Uterus (tissue), 4 donors: ENCODE measurements around the gene NCAM1. TPM values are rescaled to one million over a fixed set of nuclear protein-coding genes. Genes with fewer than 3 reads are reported as not detected.

Experiments
- DNase-seq, 2 donors: peaks; one replicate each; pipeline ENCODE4 v3.0.0-alpha.2; 2019 to 2020
- H3K27ac ChIP-seq, 2 donors: fragments of 200-600 bp; sonication (generic); 1 replicate in 1 of 2; 2 replicates in 1 of 2; pipeline ENCODE4 v1.5.1; 2016 to 2018
- H3K27me3 ChIP-seq, 2 donors: fragments of 200-600 bp; sonication (generic); one replicate each; pipeline ENCODE4 v1.5.1; 2018 to 2019; ENCODE audit warnings: control low read depth in 1 of 2
- H3K36me3 ChIP-seq, 2 donors: fragments of 200-600 bp; sonication (generic); one replicate each; pipeline ENCODE4 v1.5.1; 2019; ENCODE audit warnings: control low read depth in 1 of 2
- H3K4me1 ChIP-seq, 2 donors: fragments of 200-600 bp; sonication (generic); one replicate each; pipeline ENCODE4 v1.5.1; 2018 to 2019; ENCODE audit warnings: control low read depth in 1 of 2
- H3K4me3 ChIP-seq, 2 donors: fragments of 200-600 bp; sonication (generic); 1 replicate in 1 of 2; 2 replicates in 1 of 2; pipeline ENCODE4 v1.5.1; 2018 to 2019; ENCODE audit warnings: mild to moderate bottlenecking in 1 of 2
- H3K9me3 ChIP-seq, 2 donors: fragments of 200-600 bp; sonication (generic); one replicate each; pipeline ENCODE4 v1.5.1; 2019; ENCODE audit warnings: control low read depth in 1 of 2
- POLR2A ChIP-seq, 2 donors: fragments of 450-650 bp; IDR thresholded peaks; one replicate each; pipeline ENCODE4 v1.6.1; 2016; ENCODE audit warnings: antibody characterized with exemption in 2 of 2, mild to moderate bottlenecking in 1 of 2, moderate library complexity in 1 of 2
- intact Hi-C: fragments of 100-400 bp; cut with DNase I; formaldehyde crosslinking; loops from one replicate; pipeline ENCODE4 v1.15.1; 2023; ENCODE audit warnings: low total_unique reads
- total RNA-seq, 4 donors: library from RNA; depleted of rRNA in 3 of 4; stranded (reverse); fragments of >200 nt in 3 of 4; gene quantifications; one replicate each; pipeline versions ENCODE4 v1.1.0 to v1.2.4, GENCODE V29; 2014 to 2023
- TF ChIP-seq, protein P1 (sequence below), 4 experiments: fragments of 200-600 bp in 2 of 4; fragments of 450-650 bp in 2 of 4; sonication (generic) in 2 of 4; IDR thresholded peaks; one replicate each; pipeline ENCODE4 v1.5.1; 2016 to 2019; ENCODE audit warnings: antibody characterized with exemption in 4 of 4, mild to moderate bottlenecking in 2 of 4, moderate library complexity in 1 of 4
- donor health status: DM: yes; HTN: yes; CAD: no.

NCAM1 gene
- total RNA-seq, 4 donors from 2014 or later: 54.4 to 210 (median 171) TPM

DNA sequence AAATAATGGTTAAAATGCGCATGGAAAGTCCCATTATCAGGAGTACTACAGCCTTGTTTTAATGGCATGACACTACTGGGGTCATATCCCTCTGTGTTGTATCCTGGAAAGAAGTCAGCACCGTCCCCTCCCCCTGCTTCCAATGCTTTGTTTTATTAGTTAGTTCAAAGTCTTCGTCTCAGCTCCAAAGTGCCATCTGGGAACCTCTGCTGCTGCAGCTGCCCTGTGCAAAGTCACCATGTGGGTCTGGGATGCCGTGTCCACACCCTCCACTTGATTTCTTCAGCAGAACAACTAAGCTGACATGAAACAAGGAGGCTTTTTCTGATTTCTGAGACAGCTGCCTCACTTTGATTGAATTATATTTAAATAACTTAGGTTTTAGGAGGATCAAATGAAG is 29.5 kb upstream of the NCAM1 start:
- Histone ChIP-seq H3K9me3 (no peaks in the 10 kb centered on the region), H3K27ac (no peak overlapping the region), H3K27me3 (no peaks in the 10 kb centered on the region), H3K4me1 (no peaks in the 10 kb centered on the region), H3K36me3 (no peaks in the 10 kb centered on the region), H3K4me3 (no peak overlapping the region)
- DNase-seq: no peak
- intact Hi-C loops: no loop called here
- no peak for TF ChIP-seq POLR2A (IDR thresholded peaks at IDR 0.05)
- TF ChIP-seq, protein P1, sequence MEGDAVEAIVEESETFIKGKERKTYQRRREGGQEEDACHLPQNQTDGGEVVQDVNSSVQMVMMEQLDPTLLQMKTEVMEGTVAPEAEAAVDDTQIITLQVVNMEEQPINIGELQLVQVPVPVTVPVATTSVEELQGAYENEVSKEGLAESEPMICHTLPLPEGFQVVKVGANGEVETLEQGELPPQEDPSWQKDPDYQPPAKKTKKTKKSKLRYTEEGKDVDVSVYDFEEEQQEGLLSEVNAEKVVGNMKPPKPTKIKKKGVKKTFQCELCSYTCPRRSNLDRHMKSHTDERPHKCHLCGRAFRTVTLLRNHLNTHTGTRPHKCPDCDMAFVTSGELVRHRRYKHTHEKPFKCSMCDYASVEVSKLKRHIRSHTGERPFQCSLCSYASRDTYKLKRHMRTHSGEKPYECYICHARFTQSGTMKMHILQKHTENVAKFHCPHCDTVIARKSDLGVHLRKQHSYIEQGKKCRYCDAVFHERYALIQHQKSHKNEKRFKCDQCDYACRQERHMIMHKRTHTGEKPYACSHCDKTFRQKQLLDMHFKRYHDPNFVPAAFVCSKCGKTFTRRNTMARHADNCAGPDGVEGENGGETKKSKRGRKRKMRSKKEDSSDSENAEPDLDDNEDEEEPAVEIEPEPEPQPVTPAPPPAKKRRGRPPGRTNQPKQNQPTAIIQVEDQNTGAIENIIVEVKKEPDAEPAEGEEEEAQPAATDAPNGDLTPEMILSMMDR (IDR thresholded peaks at IDR 0.05): no peak

DNA sequence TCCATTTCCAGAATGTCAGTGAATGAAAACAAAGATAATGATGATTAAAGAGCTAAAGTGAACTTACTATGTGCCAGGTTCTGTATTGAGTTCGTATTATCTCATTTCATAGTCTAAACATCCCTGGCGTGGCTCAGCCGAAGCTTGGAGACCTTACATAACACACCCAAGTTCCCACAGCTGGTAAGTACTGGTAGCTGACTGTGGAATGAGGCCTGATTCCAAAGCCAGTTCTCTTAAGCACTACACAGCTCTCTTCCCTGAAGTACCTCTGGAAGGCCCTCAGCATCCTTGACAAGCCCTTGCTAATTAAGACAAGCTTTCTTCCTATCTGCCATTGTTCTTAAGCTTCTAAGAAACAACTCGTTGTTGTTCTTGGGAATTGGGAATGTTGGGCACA is 28.6 kb upstream of the NCAM1 start:
- Histone ChIP-seq H3K27ac (no peak overlapping the region), H3K9me3 (no peaks in the 10 kb centered on the region), H3K4me1 (no peaks in the 10 kb centered on the region), H3K36me3 (peaks cover 0 to 3% of the 10 kb centered on the region in 2 donors), H3K27me3 (no peaks in the 10 kb centered on the region), H3K4me3 (no peak overlapping the region)
- DNase-seq: no peak
- no peak for TF ChIP-seq POLR2A (IDR thresholded peaks at IDR 0.05)
- TF ChIP-seq, protein P1 (IDR thresholded peaks at IDR 0.05): no peak
- intact Hi-C loops: no loop called here

DNA sequence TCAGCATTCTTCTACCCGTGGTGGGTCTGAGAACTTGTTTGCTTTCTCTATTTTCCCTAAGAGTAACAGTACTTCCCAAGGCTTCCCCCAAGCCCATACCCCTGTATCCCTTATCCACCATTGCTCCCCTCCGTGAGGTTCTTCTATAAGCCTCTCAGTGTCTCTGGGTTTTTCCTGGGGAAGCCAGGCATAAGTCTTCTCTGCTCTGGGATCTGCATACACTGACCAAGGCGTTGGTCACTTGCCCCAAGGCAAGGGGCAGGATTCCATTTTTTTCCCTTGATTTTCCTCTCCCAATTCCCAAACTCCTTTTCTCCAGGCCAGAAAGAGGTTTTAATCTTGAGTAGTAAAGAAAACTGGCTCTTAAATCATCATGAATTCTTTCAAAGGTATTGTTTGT is 27.2 kb upstream of the NCAM1 start:
- H3K4me3 ChIP-seq: no peak overlapping the region
- no peak for DNase-seq
- H3K4me1 ChIP-seq: no peaks in the 10 kb centered on the region
- no peak for TF ChIP-seq POLR2A (IDR thresholded peaks at IDR 0.05)
- TF ChIP-seq, protein P1 (IDR thresholded peaks at IDR 0.05): no peak
- no peak overlapping the region for H3K27ac ChIP-seq
- no peaks in the 10 kb centered on the region for H3K9me3 ChIP-seq
- no peaks in the 10 kb centered on the region for H3K27me3 ChIP-seq
- intact Hi-C loops: no loop called here
- peaks cover 0 to 3% of the 10 kb centered on the region in 2 donors for H3K36me3 ChIP-seq

DNA sequence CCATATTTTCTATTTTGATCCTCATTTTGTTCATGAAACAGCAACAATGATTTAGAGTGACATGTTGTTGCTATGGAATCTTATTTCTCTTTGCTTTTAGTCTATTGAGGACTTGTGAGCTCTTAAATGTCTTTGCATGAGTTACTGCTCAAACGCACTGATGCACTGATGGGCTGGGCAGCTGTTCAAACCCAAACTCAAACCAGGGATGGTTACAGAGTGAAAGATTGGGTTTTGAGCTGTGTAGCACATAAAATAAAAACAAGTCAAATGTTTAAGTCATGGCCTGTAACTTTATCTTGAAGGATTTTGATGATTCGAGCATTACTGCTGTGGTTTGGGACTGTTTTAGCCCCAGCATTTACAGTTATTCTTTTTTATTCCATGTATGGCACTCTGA is 20.1 kb upstream of the NCAM1 start:
- peaks cover 0 to 3% of the 10 kb centered on the region in 2 donors for H3K36me3 ChIP-seq
- no peaks in the 10 kb centered on the region for H3K9me3 ChIP-seq
- intact Hi-C loops: no loop called here
- TF ChIP-seq, protein P1 (IDR thresholded peaks at IDR 0.05): no peak
- no peak for TF ChIP-seq POLR2A (IDR thresholded peaks at IDR 0.05)
- peak overlapping the region; percentile 42 to 48 for H3K27ac ChIP-seq
- peaks cover 0 to 13% of the 10 kb centered on the region in 2 donors for H3K4me1 ChIP-seq
- no peak overlapping the region for H3K4me3 ChIP-seq
- peak; percentile 37 to 42 for DNase-seq
- no peaks in the 10 kb centered on the region for H3K27me3 ChIP-seq

DNA sequence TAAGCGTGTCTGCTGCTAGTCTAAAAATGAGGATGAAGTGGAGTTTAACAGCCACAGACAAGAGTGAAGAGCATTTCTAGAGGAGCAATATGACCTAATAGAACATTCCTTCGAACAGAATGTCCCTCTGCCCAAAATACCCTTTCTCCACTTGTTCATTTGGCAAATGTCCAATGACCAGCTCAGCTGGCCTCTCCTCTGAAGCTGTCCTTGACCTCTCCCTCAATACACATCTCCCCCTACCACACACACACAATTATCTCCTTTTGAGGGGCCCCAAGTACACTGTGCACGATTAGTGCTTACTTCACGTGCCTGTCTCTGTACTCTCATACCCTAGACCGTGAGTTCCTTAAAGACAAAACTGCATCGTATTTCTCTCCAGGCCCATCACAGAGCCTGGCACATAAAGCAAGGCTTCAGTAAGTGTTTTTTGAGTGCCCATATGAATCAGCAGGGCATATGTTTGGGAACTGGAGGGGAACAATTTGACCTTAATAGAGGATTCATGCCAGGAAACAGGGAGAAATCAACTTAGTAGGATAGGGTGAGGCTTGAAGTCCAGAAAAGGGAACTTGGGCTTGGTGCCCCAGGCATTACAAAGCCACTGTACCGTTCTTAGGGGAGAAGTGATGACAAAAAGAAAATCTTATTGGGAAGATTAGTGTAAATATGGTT is 18.1 kb upstream of the NCAM1 start:
- no peak for TF ChIP-seq POLR2A (IDR thresholded peaks at IDR 0.05)
- TF ChIP-seq, protein P1 (IDR thresholded peaks at IDR 0.05): no peak
- no peaks in the 10 kb centered on the region for H3K36me3 ChIP-seq
- H3K4me3 ChIP-seq: no peak overlapping the region
- H3K4me1 ChIP-seq: peaks cover 0 to 13% of the 10 kb centered on the region in 2 donors
- no peak for DNase-seq
- H3K27me3 ChIP-seq: no peaks in the 10 kb centered on the region
- H3K27ac ChIP-seq: peak overlapping the region; percentile 70 to 78
- H3K9me3 ChIP-seq: no peaks in the 10 kb centered on the region
- intact Hi-C loops: no loop called here
